Suprapubic skin (tissue), 4 donors: Measurements from ENCODE around the gene RPL36.

Experiments used
- EP300 ChIP-seq: sonication (generic); formaldehyde crosslinking; IDR thresholded peaks from one replicate; pipeline ENCODE4 v1.6.1; 2017; ENCODE audit warnings: antibody characterized with exemption
- POLR2A ChIP-seq, 2 donors: fragments of 450-650 bp; IDR thresholded peaks; one replicate each; pipeline ENCODE4 v1.6.1; 2017; ENCODE audit warnings: antibody characterized with exemption in 2 of 2, mild to moderate bottlenecking in 2 of 2, moderate library complexity in 2 of 2
- POLR2AphosphoS5 ChIP-seq, 3 donors: sonication (generic); formaldehyde crosslinking; IDR thresholded peaks; one replicate each; pipeline ENCODE4 v1.6.1; 2017; ENCODE audit warnings: antibody characterized with exemption in 3 of 3
- TF ChIP-seq, protein P1 (sequence below), 2 donors: fragments of 200-600 bp in 1 of 2; fragments of 450-650 bp in 1 of 2; sonication (generic) in 1 of 2; IDR thresholded peaks; one replicate each; pipeline ENCODE4 v1.5.1; 2016 to 2019; ENCODE audit warnings: antibody characterized with exemption in 2 of 2, mild to moderate bottlenecking in 1 of 2, moderate library complexity in 1 of 2

GRCh38 chr19:5713228-5713627 is 23.1 kb downstream of the RPL36 start:
- TF ChIP-seq, protein P1, sequence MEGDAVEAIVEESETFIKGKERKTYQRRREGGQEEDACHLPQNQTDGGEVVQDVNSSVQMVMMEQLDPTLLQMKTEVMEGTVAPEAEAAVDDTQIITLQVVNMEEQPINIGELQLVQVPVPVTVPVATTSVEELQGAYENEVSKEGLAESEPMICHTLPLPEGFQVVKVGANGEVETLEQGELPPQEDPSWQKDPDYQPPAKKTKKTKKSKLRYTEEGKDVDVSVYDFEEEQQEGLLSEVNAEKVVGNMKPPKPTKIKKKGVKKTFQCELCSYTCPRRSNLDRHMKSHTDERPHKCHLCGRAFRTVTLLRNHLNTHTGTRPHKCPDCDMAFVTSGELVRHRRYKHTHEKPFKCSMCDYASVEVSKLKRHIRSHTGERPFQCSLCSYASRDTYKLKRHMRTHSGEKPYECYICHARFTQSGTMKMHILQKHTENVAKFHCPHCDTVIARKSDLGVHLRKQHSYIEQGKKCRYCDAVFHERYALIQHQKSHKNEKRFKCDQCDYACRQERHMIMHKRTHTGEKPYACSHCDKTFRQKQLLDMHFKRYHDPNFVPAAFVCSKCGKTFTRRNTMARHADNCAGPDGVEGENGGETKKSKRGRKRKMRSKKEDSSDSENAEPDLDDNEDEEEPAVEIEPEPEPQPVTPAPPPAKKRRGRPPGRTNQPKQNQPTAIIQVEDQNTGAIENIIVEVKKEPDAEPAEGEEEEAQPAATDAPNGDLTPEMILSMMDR (IDR thresholded peaks at IDR 0.05), result no peak
- no peak for TF ChIP-seq EP300
- no peak for TF ChIP-seq POLR2A (IDR thresholded peaks at IDR 0.05)
- no peak for TF ChIP-seq POLR2AphosphoS5 (IDR thresholded peaks at IDR 0.05)
